ENCODE measurements around the gene PRLH.

PRLH gene

GRCh38 chr2:237567276-237568029 lies 1.1 kb downstream of the PRLH start:
- no peak for DNase-seq

GRCh38 chr2:237568121-237568660 lies 1.8 kb downstream of the PRLH start:
- DNase-seq = no peak

- DNase-seq = no peak
These were observed 2.7 kb downstream of the PRLH start for GRCh38 chr2:237569041-237569440.

GRCh38 chr2:237569896-237570295 lies 3.5 kb downstream of the PRLH start:
- no peak for DNase-seq

GRCh38 chr2:237570776-237571335 lies 4.5 kb downstream of the PRLH start:
- no peak for DNase-seq

- DNase-seq = no peak
These were observed 5.2 kb downstream of the PRLH start for GRCh38 chr2:237571551-237571950.

GRCh38 chr2:237572021-237572741 lies 5.8 kb downstream of the PRLH start:
- peak; percentile 91 for DNase-seq

- no peak for DNase-seq
These were observed 6.3 kb downstream of the PRLH start for GRCh38 chr2:237572742-237573101.

- no peak for DNase-seq
These were observed 7.5 kb downstream of the PRLH start for GRCh38 chr2:237573721-237574415.

GRCh38 chr2:237574467-237574866 lies 8.1 kb downstream of the PRLH start:
- DNase-seq = no peak

- no peak for DNase-seq
These were observed 8.8 kb downstream of the PRLH start for GRCh38 chr2:237574894-237575868.

GRCh38 chr2:237575869-237576862 lies 9.8 kb downstream of the PRLH start:
- DNase-seq = no peak

GRCh38 chr2:237576974-237577373 lies 10.6 kb downstream of the PRLH start:
- no peak for DNase-seq

- DNase-seq = no peak
These were observed 11.1 kb downstream of the PRLH start for GRCh38 chr2:237577458-237577857.

- DNase-seq = no peak
These were observed 11.8 kb downstream of the PRLH start for GRCh38 chr2:237577956-237578870.

- no peak for DNase-seq
These were observed 15.0 kb downstream of the PRLH start for GRCh38 chr2:237581326-237581725.

- peak; percentile 80 for DNase-seq
These were observed 15.7 kb downstream of the PRLH start for GRCh38 chr2:237581751-237582746.
